Mucosa of descending colon (tissue), 3 donors: ENCODE measurements around the gene MACROH2A1. TPM values are rescaled to one million over a fixed set of nuclear protein-coding genes. Genes with fewer than 3 reads are reported as not detected.
A peak's percentile ranks its signal among the peaks of the same experiment; 100 is the strongest.

Source experiments
- ATAC-seq: fragments of 200-7000 bp; cut with Tn5 transposase; one replicate; pipeline ENCODE4 v1.9.1; 2020; ENCODE audit warnings: mild to moderate bottlenecking, moderate library complexity
- DNase-seq, 3 donors: peaks; one replicate each; pipeline ENCODE4 v3.0.0-alpha.2; 2020
- H3K36me3 ChIP-seq: fragments of 200-600 bp; one replicate; pipeline ENCODE4 v1.8.0; 2021; ENCODE audit warnings: low read depth, mild to moderate bottlenecking
- H3K4me1 ChIP-seq: fragments of 200-600 bp; one replicate; pipeline ENCODE4 v1.8.0; 2021; ENCODE audit warnings: low read depth, mild to moderate bottlenecking
- H3K4me3 ChIP-seq: fragments of 200-600 bp; one replicate; pipeline ENCODE4 v1.8.0; 2021; ENCODE audit warnings: mild to moderate bottlenecking
- H3K9me3 ChIP-seq: fragments of 200-600 bp; one replicate; pipeline ENCODE4 v1.8.0; 2021; ENCODE audit warnings: mild to moderate bottlenecking
- CTCF ChIP-seq: fragments of 200-600 bp; IDR thresholded peaks from one replicate; pipeline ENCODE4 v1.8.0; 2022; ENCODE audit warnings: antibody characterized with exemption, mild to moderate bottlenecking
- intact Hi-C, 2 donors: fragments of 100-400 bp; cut with DNase I in 1 of 2; cut with micrococcal nuclease in 1 of 2; formaldehyde crosslinking; loops; one replicate each; pipeline versions ENCODE4 v1.11.0 to v1.11.1; 2022; cut with DNase I, micrococcal nuclease
- total RNA-seq, 3 donors: library from RNA; stranded (reverse); fragmentation: NEBNext Ultra II Directional in 2 of 3; extraction: Animal tissue kit (Norgen Biotek cat#: 25700) in 2 of 3; gene quantifications; one replicate each; pipeline versions ENCODE4 v1.2.1 to v1.2.4, GENCODE V29; 2021 to 2023
- donor health status: DM: no; HTN: no; CAD: no; lungs with moderate emphysema.
- donor health status: DM: no; HTN: no; CAD: no.
- donor health status: DM: no; HTN: yes; CAD: no.

MACROH2A1 gene
- total RNA-seq, 3 donors from 2014 or later, result 170 to 255 (median 243) TPM

DNA sequence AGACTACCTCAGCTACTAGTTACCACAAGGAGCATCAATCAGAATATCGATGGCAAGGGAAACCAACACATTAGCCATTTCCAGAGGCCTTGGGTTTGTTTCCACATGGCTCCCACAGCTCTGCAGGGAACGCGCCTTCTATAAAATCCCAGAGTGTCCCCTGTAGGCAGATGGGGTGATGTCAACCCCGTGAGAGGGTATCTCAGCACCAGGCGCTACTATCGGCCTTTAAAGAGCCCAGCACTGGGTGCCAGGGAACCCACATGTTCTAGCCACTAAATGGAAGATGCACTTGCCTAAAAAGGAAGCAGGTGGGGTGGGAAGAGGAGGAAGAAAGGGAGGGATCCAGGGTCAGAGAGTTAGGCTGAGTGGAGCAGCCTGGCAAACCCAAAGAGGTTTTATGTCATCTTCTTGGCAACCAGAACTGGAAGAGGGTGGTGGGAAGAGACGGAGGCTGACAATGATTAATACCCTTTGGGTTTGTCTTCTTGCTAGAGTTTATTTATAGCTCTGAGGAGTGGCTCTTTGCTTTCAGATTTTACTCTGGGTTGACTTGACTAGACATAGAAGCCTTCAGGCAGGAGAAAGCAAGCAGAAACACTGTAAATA is 19.9 kb downstream of the MACROH2A1 start:
- Histone ChIP-seq H3K4me3 (no peak overlapping the region), H3K4me1 (no peaks in the 10 kb centered on the region), H3K9me3 (no peaks in the 10 kb centered on the region), H3K36me3 (no peaks in the 10 kb centered on the region)
- intact Hi-C loops, result no loop called here
- ATAC-seq (peak; percentile 24), DNase-seq (no peak)
- TF ChIP-seq CTCF, result no peak

DNA sequence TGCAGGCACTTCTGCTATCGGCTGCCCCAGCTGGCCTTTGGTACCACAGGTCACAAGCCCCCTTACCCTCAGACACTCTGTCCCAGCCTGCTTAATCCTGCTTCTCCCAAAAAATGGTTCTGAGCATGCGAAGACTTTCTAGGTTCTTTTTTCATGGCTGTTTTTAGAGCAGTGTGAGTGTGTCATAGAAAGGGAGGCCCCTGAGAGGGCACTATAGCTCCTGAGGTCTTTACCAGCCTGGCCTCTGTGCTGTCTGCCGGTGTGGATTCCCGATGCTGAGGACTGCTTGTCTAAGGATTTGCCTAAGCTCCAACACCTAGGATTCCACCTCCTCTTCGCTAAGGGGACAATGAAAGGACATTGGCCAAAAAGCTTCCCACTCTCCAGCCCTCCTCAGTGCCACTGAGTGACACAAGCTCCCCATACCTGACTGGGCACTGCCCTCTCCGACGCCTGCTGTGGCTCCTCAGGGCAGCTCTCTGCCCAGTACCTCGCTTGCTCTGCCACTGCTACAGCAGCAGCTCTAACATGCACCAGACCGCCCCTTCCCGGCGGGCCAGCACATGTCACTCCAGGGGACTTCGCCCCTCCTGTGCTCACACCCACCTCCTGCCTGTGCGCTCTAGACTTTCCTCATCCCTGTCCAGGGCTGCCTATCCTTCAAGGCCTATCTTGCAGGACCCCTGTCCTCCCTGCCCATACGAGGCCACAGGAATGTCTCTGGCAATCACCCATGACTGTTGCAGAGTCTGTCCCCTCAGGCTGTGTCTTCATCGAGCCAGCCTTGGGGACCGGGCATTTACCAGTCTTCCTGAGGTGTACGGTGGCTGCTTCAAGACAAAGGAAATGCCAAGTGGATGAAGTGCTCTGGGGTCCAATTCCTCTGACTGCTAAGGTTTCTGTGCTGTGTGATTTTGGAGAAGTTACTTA is 21.0 kb downstream of the MACROH2A1 start:
- no peaks in the 10 kb centered on the region for H3K4me1 ChIP-seq
- intact Hi-C loops, result no loop called here
- no peak for DNase-seq
- no peaks in the 10 kb centered on the region for H3K9me3 ChIP-seq
- no peak overlapping the region for H3K4me3 ChIP-seq
- no peak for ATAC-seq
- H3K36me3 ChIP-seq, result no peaks in the 10 kb centered on the region
- TF ChIP-seq CTCF, result no peak

GRCh38 chr5:135376961-135377624 is 21.9 kb downstream of the MACROH2A1 start:
- H3K4me3 ChIP-seq, result no peak overlapping the region
- ATAC-seq (peak; percentile 29), DNase-seq (no peak)
- intact Hi-C loops, result no loop called here
- peaks cover 4% of the 10 kb centered on the region for H3K4me1 ChIP-seq
- no peak for TF ChIP-seq CTCF
- no peaks in the 10 kb centered on the region for H3K9me3 ChIP-seq
- H3K36me3 ChIP-seq, result no peaks in the 10 kb centered on the region

- DNase-seq, result no peak
- intact Hi-C loops, result no loop called here
- H3K9me3 ChIP-seq, result no peaks in the 10 kb centered on the region
- H3K4me1 ChIP-seq, result peaks cover 12% of the 10 kb centered on the region
- H3K4me3 ChIP-seq, result no peak overlapping the region
- H3K36me3 ChIP-seq, result no peaks in the 10 kb centered on the region
- no peak for ATAC-seq
- no peak for TF ChIP-seq CTCF
Measured at GRCh38 chr5:135375040-135375793, 23.8 kb downstream of the MACROH2A1 start.

DNA sequence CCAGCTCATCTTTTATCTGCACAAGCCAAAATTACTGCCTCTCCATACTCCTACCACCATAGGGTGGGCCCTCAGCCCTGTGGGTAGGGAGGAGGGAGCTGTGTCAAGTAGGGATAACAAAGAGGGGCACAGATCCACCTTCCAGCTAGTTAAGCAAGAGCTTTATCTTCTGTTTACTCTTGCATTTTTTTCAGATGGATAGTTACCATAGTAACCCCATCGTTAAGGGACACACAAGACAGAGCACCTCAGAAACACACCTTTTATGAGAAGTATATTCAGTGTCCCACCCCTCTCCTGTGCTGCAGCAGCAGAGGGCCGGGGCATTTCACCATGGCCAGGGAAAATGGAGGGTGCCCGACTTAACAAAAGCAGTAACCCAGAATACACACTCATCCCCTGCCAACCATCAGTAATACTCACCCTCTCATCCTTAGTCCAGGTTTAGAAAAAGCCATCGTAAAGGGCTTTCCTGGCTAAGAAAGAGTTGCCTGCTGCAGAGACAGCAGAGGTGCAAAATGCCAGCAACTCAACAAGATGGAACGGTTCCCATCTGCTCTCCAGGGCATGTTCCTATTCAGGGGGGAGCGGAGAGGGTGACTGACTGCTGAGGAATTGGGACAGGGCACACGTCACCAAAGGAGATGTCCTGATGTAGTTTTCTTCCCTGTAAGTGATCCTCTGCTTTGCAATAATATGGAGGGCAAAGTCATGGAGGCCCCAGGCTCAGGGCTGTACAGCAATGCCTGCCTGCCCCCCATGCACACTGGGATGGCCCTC is 25.1 kb downstream of the MACROH2A1 start:
- no peak for ATAC-seq
- Histone ChIP-seq H3K36me3 (no peaks in the 10 kb centered on the region), H3K4me1 (peaks cover 12% of the 10 kb centered on the region), H3K9me3 (no peaks in the 10 kb centered on the region), H3K4me3 (no peak overlapping the region)
- DNase-seq, result no peak
- intact Hi-C loops, result no loop called here
- TF ChIP-seq CTCF, result no peak
